Measurements from ENCODE around the gene UNC13A.

GRCh38 chr19:17625980-17626379, 62.2 kb downstream of the UNC13A start:
- no peak for TF ChIP-seq POLR2A (IDR thresholded peaks at IDR 0.05)
- TF ChIP-seq CTCF (IDR thresholded peaks at IDR 0.05) = no peak
